Common myeloid progenitor, CD34-positive (primary cell): ENCODE results near the gene GLB1L3. TPM values are rescaled to one million over a fixed set of nuclear protein-coding genes. Genes with fewer than 3 reads are reported as not detected.

Source experiments
- CTCF ChIA-PET: fragments of 350-600 bp; sonication (Branson Sonifier 250); formaldehyde crosslinking; loops from one replicate; lab custom pipeline; 2021; ENCODE audit warnings: antibody characterized with exemption; lab: Charles Lee
- POLR2A ChIA-PET: fragments of 350-600 bp; sonication (Branson Sonifier 250); formaldehyde crosslinking; loops from one replicate; lab custom pipeline; 2021; ENCODE audit warnings: antibody characterized with exemption; lab: Charles Lee
- DNase-seq, 3 donors: peaks; one replicate each; pipeline versions ENCODE4 v3.0.0 to v3.0.0-alpha.2; 2013
- H3K27ac ChIP-seq, 2 experiments: 1 replicate in 1 of 2; 2 replicates in 1 of 2; pipeline ENCODE4 v1.7.0; 2013; ENCODE audit warnings: inconsistent platforms in 2 of 2, low read length in 2 of 2, mild to moderate bottlenecking in 2 of 2, low read depth in 1 of 2, moderate library complexity in 1 of 2; ENCODE audit not compliant: severe bottlenecking in 2 of 2, insufficient read depth in 1 of 2, poor library complexity in 1 of 2
- H3K27me3 ChIP-seq, 5 experiments: replicated peaks in 2 of 5; 1 replicate in 3 of 5; 2 replicates in 2 of 5; pipeline versions ENCODE4 v1.6.1 to v1.7.0; 2013; ENCODE audit warnings: low read length in 4 of 5, mild to moderate bottlenecking in 2 of 5, moderate library complexity in 2 of 5, inconsistent platforms in 1 of 5; ENCODE audit not compliant: insufficient read depth in 5 of 5, control insufficient read depth in 4 of 5
- H3K36me3 ChIP-seq, 4 experiments: 1 replicate in 2 of 4; 2 replicates in 2 of 4; pipeline versions ENCODE4 v1.6.1 to v1.7.0; 2013; ENCODE audit warnings: low read length in 3 of 4, control low read depth in 1 of 4, mild to moderate bottlenecking in 1 of 4; ENCODE audit not compliant: control insufficient read depth in 4 of 4, insufficient read depth in 4 of 4
- H3K4me1 ChIP-seq, 4 experiments: 1 replicate in 3 of 4; 2 replicates in 1 of 4; pipeline versions ENCODE4 v1.6.1 to v1.7.1; 2013; ENCODE audit warnings: low read length in 3 of 4, mild to moderate bottlenecking in 3 of 4, control low read depth in 1 of 4, inconsistent platforms in 1 of 4, moderate library complexity in 1 of 4; ENCODE audit not compliant: control insufficient read depth in 4 of 4, insufficient read depth in 4 of 4; ENCODE audit errors: control extremely low read depth in 1 of 4
- H3K4me3 ChIP-seq, 7 experiments: 1 replicate in 4 of 7; 2 replicates in 3 of 7; pipeline versions ENCODE4 v1.5.1 to v1.7.0; 2013; ENCODE audit warnings: mild to moderate bottlenecking in 7 of 7, low read length in 6 of 7, moderate library complexity in 6 of 7, inconsistent platforms in 2 of 7, low read depth in 2 of 7, control low read depth in 1 of 7; ENCODE audit not compliant: insufficient read depth in 4 of 7, control insufficient read depth in 1 of 7; ENCODE audit errors: extremely low read depth in 1 of 7
- H3K9me3 ChIP-seq, 5 experiments: 1 replicate in 4 of 5; 2 replicates in 1 of 5; pipeline versions ENCODE4 v1.6.1 to v1.7.1; 2013; ENCODE audit warnings: low read length in 4 of 5, mild to moderate bottlenecking in 2 of 5, inconsistent platforms in 1 of 5, low read depth in 1 of 5, moderate library complexity in 1 of 5; ENCODE audit not compliant: control insufficient read depth in 4 of 5, insufficient read depth in 2 of 5; ENCODE audit errors: control extremely low read depth in 1 of 5
- WGBS: methylation state at CpG from one replicate; pipeline ENCODE4 v1.1.5; 2013; ENCODE audit not compliant: insufficient coverage; 5-methylcytosine and 5-hydroxymethylcytosine counted together
- polyA plus RNA-seq: library from polyadenylated mRNA; unstranded; fragments of 120-200 nt; gene quantifications from one replicate; pipeline ENCODE4 v1.2.1, GENCODE V29; 2013

The GLB1L3 gene, protein sequence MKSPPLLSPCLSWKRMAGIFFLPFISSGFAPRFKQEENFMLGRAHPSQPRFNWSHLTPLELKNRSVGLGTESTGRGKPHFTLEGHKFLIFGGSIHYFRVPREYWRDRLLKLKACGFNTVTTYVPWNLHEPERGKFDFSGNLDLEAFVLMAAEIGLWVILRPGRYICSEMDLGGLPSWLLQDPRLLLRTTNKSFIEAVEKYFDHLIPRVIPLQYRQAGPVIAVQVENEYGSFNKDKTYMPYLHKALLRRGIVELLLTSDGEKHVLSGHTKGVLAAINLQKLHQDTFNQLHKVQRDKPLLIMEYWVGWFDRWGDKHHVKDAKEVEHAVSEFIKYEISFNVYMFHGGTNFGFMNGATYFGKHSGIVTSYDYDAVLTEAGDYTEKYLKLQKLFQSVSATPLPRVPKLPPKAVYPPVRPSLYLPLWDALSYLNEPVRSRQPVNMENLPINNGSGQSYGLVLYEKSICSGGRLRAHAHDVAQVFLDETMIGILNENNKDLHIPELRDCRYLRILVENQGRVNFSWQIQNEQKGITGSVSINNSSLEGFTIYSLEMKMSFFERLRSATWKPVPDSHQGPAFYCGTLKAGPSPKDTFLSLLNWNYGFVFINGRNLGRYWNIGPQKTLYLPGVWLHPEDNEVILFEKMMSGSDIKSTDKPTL
- polyA plus RNA-seq: 0.01 TPM

DNA sequence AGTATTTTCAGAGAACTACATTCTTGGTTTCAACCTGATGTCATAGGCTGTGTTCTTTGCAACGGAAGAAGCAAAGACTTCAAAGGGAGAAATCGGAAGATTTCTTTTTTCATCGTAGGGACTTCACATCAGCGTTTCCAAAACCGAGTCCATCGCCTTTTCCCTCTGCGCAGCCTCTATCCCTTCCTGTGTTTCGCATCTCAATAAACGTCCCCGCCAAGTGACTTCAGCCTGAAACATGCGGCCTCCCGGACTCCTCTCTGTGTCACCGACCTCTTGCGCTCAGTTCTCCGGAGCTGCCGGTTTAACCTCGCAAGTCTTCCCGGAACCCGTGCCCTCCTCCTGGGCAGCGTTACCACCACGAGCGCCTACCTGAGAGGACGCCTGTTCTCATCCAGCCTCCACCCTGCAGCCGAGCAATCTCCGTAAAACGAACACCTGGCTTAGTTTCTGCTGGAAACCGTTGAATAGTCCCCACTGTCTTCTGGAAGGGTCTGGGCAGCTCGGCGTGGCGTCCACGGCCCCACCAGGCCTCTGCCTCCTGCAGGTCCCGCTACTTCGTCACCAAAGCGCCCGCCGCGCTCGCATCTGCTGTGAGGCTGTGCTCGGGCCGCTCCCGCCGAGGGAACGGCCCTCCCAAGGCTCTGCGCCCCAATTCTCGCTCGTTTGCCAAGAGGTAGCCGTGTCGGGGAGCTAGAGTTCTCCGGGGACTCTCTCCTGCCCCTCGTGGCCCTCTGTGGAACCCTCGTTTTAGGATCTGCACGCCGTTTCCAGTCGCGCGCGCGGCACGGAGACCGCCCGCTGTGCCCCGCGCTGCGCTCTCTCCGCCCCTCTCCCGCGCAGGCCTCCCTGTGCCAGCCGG, at the start of gene GLB1L3:
Gene GLB1L3 (plus strand): TSS at position 846 of the 862 bp plus-strand sequence. CDS start 362 bp downstream, outside the sequence.
- Histone ChIP-seq H3K27me3 (peaks cover 14 to 94% (median 50%) of the 10 kb centered on the region in 5 experiments), H3K4me1 (peaks cover 0 to 22% (median 19%) of the 10 kb centered on the region in 4 experiments), H3K4me3 (peak within 1 kb of the TSS; percentile 40 to 72 (median 44)), H3K9me3 (peaks cover 0 to 11% (median 6%) of the 10 kb centered on the region in 5 experiments), H3K36me3 (no peaks in the 10 kb centered on the region), H3K27ac (no peak within 1 kb of the TSS)
- CTCF ChIA-PET: interaction anchor here (1.3 to 5.1 kb wide), 3 partner anchors 13 to 26 kb away, joined by 3 to 40 read pairs (median 10); no protein-coding TSS in a partner anchor
- peak; percentile 68 to 82 (median 82) for DNase-seq
- POLR2A ChIA-PET: no interaction called here
- under 1% methylated on average over 67 of the region's 68 CpGs for WGBS

DNA sequence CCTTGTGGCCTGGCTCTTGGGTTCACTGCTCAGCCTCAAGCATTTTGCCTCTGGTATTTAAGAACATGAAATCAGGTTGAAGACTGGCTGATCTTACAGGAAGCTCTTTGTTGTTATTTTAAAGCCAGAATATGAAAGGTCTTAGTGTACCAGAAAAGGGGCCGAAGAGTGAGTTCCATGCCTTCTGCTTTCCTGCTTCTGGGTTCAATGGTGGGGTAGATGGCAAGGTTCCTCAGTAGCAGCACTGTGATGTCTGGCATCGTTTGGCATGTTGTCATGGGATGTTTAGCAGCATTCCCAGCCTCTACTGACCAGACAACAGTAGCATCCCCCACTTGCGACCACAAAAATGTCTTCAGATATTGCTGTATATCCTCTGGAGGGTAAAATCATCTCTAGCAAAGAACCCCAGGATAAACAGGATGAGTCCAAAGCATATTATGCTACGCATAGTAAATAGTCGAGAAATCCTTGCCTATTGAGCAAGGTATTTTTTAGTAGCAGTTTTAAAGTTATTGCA, 49.3 kb upstream of the GLB1L3 start:
- H3K9me3 ChIP-seq: no peaks in the 10 kb centered on the region
- CTCF ChIA-PET: interaction anchor here (1.0 to 1.6 kb wide), 3 partner anchors 16 to 28 kb away, joined by 3 to 5 read pairs (median 4); no protein-coding TSS in a partner anchor
- H3K27ac ChIP-seq: no peak overlapping the region
- WGBS: 100% methylated on average over 3 of the region's 5 CpGs
- no peak overlapping the region for H3K4me3 ChIP-seq
- no peak for DNase-seq
- POLR2A ChIA-PET: no interaction called here
- H3K27me3 ChIP-seq: no peaks in the 10 kb centered on the region
- peaks cover 0 to 15% (median 2%) of the 10 kb centered on the region in 4 experiments for H3K36me3 ChIP-seq
- H3K4me1 ChIP-seq: peaks cover 18 to 53% (median 52%) of the 10 kb centered on the region in 4 experiments

DNA sequence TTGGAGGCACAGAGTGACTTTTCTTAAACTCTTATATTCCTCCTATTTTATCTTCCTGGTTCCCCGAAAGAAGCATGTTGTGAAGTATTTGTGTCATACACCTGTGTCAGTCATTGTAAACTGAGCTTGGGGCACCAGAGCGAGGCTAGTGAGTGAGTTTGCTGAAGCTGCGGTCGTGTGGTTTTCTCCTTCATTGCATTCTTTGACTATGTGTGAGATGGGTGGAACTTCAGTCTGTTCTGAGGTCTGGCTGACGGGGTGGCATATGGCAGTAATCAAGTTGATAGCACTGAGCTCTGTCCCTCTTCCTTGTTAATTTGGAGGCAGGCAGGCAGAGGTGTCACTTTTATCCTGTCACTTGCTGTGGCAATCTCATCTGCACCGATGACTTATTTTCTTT, 47.6 kb upstream of the GLB1L3 start:
- H3K9me3 ChIP-seq: no peaks in the 10 kb centered on the region
- POLR2A ChIA-PET: no interaction called here
- H3K4me3 ChIP-seq: no peak overlapping the region
- WGBS: 89% methylated on average over 5 of the region's 6 CpGs
- H3K4me1 ChIP-seq: peaks cover 12 to 57% (median 51%) of the 10 kb centered on the region in 4 experiments
- H3K27me3 ChIP-seq: no peaks in the 10 kb centered on the region
- no peak overlapping the region for H3K27ac ChIP-seq
- CTCF ChIA-PET: interaction anchor here (1.4 to 3.2 kb wide), 4 partner anchors 9 to 26 kb away, joined by 3 to 10 read pairs (median 4); no protein-coding TSS in a partner anchor
- peak in 1 of 3 donors; percentile 11 for DNase-seq
- H3K36me3 ChIP-seq: peaks cover 0 to 15% (median 2%) of the 10 kb centered on the region in 4 experiments

DNA sequence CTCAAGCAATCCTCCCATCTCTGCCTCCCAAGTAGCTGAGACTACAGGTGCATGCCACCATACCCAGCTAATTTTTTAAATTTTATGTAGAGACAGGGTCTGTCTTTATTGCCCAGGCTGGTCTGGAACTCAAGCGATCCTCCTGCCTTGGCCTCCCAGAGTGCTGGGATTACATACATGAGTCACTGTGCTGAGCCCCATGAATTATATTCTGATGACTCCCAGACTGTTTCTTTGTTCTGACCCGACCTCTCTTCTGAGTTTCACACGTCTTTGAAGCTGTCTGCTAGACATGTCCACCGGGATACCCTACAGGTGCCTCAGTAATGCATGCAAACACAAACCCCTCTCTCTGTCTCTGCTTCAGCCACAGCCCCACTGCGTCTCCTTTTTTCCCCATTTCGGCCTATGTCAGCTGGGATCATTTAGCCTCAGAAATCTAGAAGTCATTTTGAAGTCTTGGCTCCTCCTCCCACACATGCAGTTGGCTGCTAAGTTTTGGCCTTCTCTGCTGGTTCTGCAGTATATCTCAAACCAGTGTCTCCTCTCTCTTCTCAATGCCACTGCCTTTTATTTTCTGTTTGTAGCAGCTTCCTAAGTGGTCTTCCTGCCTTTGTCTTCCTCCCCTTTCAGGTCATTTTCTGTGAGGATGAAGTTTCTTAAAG, 46.9 kb upstream of the GLB1L3 start:
- peaks cover 12 to 57% (median 50%) of the 10 kb centered on the region in 4 experiments for H3K4me1 ChIP-seq
- WGBS: 94% methylated on average over 6 of the region's 6 CpGs

DNA sequence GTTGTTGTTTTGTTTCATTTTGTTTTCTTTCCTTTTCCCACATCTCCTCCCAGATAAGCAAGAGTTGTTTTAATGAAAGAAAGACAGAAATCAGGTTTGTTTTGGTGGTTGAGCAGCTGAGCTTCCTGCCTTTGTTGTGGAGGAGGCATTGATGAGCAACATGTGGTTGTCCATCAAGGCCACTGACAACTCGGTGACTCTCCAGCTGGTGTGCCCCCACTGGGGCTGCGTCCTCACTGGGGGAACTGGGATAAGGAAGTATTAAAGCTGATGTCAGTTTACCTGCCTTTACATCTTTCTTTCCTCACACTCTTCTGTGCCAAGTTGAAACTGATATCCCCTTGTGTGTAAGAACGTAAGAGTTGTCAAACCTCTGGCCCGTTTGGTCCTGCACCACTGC, 45.8 kb upstream of the GLB1L3 start:
- 88% methylated on average over 2 of the region's 4 CpGs for WGBS
- H3K27ac ChIP-seq: no peak overlapping the region
- H3K4me3 ChIP-seq: no peak overlapping the region
- H3K36me3 ChIP-seq: peaks cover 0 to 22% (median 7%) of the 10 kb centered on the region in 4 experiments
- ChIA-PET CTCF (interaction anchor here (0.9 to 3.2 kb wide), 3 partner anchors 10 to 32 kb away, joined by 3 to 10 read pairs (median 5); no protein-coding TSS in a partner anchor), POLR2A (no interaction called here)
- no peaks in the 10 kb centered on the region for H3K9me3 ChIP-seq
- no peak for DNase-seq
- peaks cover 12 to 54% (median 49%) of the 10 kb centered on the region in 4 experiments for H3K4me1 ChIP-seq
- no peaks in the 10 kb centered on the region for H3K27me3 ChIP-seq

More for the DNA sequence above, 46.9 kb upstream of the GLB1L3 start:
- Histone ChIP-seq H3K9me3 (no peaks in the 10 kb centered on the region), H3K27ac (no peak overlapping the region), H3K27me3 (no peaks in the 10 kb centered on the region), H3K4me3 (no peak overlapping the region), H3K36me3 (peaks cover 0 to 15% (median 2%) of the 10 kb centered on the region in 4 experiments)
- ChIA-PET CTCF (interaction anchor here (0.9 to 3.2 kb wide), 5 partner anchors 8 to 31 kb away, joined by 3 to 10 read pairs (median 4); no protein-coding TSS in a partner anchor), POLR2A (no interaction called here)
- no peak for DNase-seq
